Measurements from ENCODE around the gene KRTAP9-1. TPM values are rescaled to one million over a fixed set of nuclear protein-coding genes. Genes with fewer than 3 reads are reported as not detected.

KRTAP9-1 gene
- total and polyA plus RNA-seq, 2 donors (not counting 3 experiments of a cell fraction or from before 2014, with no cell fraction given): not detected

- no peaks in the 10 kb centered on the region for H3K36me3 ChIP-seq (ENCODE audit: control insufficient read depth in 2 of 2, extremely low read depth in 1 of 2, insufficient read depth in 2 of 2, low read length in 2 of 2)
- TF ChIP-seq EZH2 (IDR thresholded peaks at IDR 0.05; ENCODE audit: borderline replicate concordance, low read depth, low read length, severe bottlenecking) (no peak), GATA2 (IDR thresholded peaks at IDR 0.05; ENCODE audit: insufficient read depth, insufficient read length, low read depth, low read length) (no peak), JUN (IDR thresholded peaks at IDR 0.05; ENCODE audit: borderline replicate concordance, insufficient read depth, insufficient read length, low read depth) (no peak), MYC (IDR thresholded peaks at IDR 0.05; ENCODE audit: low read depth, low read length) (no peak), MAX (IDR thresholded peaks at IDR 0.05; ENCODE audit: insufficient read depth, insufficient read length) (no peak), FOS (IDR thresholded peaks at IDR 0.05; ENCODE audit: borderline replicate concordance, insufficient read depth, low read length) (no peak), POLR2AphosphoS5 (IDR thresholded peaks at IDR 0.05; ENCODE audit: insufficient read depth, low read depth, low read length) (no peak), POLR2A (IDR thresholded peaks at IDR 0.05; ENCODE audit: low read depth, low read length) (no peak)
- TF ChIP-seq, protein P1, sequence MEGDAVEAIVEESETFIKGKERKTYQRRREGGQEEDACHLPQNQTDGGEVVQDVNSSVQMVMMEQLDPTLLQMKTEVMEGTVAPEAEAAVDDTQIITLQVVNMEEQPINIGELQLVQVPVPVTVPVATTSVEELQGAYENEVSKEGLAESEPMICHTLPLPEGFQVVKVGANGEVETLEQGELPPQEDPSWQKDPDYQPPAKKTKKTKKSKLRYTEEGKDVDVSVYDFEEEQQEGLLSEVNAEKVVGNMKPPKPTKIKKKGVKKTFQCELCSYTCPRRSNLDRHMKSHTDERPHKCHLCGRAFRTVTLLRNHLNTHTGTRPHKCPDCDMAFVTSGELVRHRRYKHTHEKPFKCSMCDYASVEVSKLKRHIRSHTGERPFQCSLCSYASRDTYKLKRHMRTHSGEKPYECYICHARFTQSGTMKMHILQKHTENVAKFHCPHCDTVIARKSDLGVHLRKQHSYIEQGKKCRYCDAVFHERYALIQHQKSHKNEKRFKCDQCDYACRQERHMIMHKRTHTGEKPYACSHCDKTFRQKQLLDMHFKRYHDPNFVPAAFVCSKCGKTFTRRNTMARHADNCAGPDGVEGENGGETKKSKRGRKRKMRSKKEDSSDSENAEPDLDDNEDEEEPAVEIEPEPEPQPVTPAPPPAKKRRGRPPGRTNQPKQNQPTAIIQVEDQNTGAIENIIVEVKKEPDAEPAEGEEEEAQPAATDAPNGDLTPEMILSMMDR (IDR thresholded peaks at IDR 0.05; ENCODE audit: extremely low read depth in 1 of 2, insufficient read depth in 1 of 2, low read depth in 1 of 2, low read length in 2 of 2): no peak
- H2AFZ ChIP-seq (ENCODE audit: low read depth, low read length): no peak overlapping the region
- no TSS peak for BruUV-seq (replicated peaks)
- FAIRE-seq (no peak), DNase-seq (ENCODE audit: low read depth, low spot score) (no peak)
- no peaks in the 10 kb centered on the region for H3K4me1 ChIP-seq (ENCODE audit: control insufficient read depth, extremely low read depth, insufficient read depth, low read length)
- ChIA-PET POLR2A (no interaction called here), CTCF (no interaction called here)
- no peak overlapping the region for H3K4me2 ChIP-seq (ENCODE audit: insufficient read depth, low read length)
- dilution Hi-C loops (cut with MboI; ENCODE audit: extremely low pct_ligation_motif_present, low sequenced_read_pairs) (no loop called here), intact Hi-C loops (cut with micrococcal nuclease) (no loop called here)
- no peaks in the 10 kb centered on the region for H4K20me1 ChIP-seq (replicated peaks; ENCODE audit: control insufficient read depth, extremely low read depth, insufficient read depth, low read length)
- H3K9me1 ChIP-seq (replicated peaks; ENCODE audit: control insufficient read depth, extremely low read depth, insufficient read depth, low read length): no peaks in the 10 kb centered on the region
- no peaks in the 10 kb centered on the region for H3K9me3 ChIP-seq (replicated peaks; ENCODE audit: control insufficient read depth, insufficient read depth, low read length)
- no peaks in the 10 kb centered on the region for H3K27me3 ChIP-seq (ENCODE audit: control insufficient read depth in 2 of 2, insufficient read depth in 2 of 2, low read length in 2 of 2)
- H3K4me3 ChIP-seq (replicated peaks in 1 of 3; ENCODE audit: insufficient read depth in 1 of 3, low read depth in 1 of 3, low read length in 3 of 3): no peak overlapping the region
- H3K9ac ChIP-seq (replicated peaks; ENCODE audit: extremely low read depth, insufficient read depth, low read length): no peak overlapping the region
- H3K79me2 ChIP-seq (ENCODE audit: control insufficient read depth, insufficient read depth, low read length): no peaks in the 10 kb centered on the region
- no peak overlapping the region for H3K27ac ChIP-seq (ENCODE audit: insufficient read depth, low read depth, low read length)
Observed at GRCh38 chr17:41150026-41150425, 39.7 kb upstream of the KRTAP9-1 start.

Measured in endothelial cell of umbilical vein (primary cell).